ENCODE data around the gene ALG12. TPM values are rescaled to one million over a fixed set of nuclear protein-coding genes. Genes with fewer than 3 reads are reported as not detected.

ALG12 gene
- total RNA-seq, 4 donors from 2014 or later: 12.8 to 16.6 (median 13.0) TPM

DNA sequence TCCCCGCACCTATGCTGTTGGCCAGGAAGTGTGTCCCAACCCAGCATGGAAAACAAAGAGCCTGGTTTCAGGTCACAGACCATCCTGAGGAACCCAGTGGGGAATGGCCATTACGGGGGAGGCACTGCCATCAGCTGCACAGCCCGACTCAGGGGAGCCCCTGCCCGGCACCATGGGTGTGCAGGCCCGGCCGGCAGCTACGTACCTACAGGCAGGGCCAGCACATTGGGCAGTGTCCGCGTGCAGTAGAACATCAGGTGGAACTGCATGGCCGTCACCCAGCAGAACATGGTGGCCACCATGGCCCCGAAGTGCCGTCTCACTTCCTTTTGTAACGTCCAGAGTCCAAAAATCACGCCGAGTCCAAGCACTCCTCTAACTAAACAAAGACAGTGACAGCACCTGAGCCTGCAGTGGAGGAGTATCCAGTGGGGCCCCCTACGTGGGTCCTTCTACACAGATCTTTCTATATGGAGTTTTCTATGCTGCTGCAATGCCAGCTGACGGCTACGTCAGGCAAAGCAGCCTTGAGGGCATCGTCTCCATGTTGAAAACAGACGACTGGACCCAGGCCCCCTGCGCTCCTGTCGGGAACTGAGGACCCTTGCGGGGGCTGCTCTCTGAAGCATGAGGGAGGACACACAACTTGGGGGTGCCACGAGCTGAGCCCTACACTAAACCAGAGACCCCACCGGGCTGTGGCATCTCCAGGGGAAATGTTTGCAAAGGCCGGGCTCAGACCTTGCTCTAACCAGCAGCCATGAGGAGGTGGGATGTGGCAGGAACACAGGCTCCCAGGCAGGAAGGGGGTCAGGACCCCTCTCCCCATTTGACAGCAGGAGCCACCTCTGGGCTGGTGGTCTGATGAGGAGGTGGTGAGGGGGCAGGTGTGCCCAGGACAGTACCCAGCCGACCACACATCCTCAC, 7.7 kb downstream of the ALG12 start:
- intact Hi-C loops (cut with DNase I): no loop called here
- Histone ChIP-seq H3K9me3 (no peaks in the 10 kb centered on the region), H3K27ac (no peak overlapping the region), H3K4me1 (no peaks in the 10 kb centered on the region), H3K36me3 (peaks cover 10 to 95% (median 16%) of the 10 kb centered on the region in 3 donors), H3K27me3 (no peaks in the 10 kb centered on the region), H3K4me3 (no peak overlapping the region)
- WGBS, 2 donors: 93 to 96% methylated on average over 9 to 14 of the region's 27 CpGs
- no peak for TF ChIP-seq POLR2A (IDR thresholded peaks at IDR 0.05)
- TF ChIP-seq, protein P1, sequence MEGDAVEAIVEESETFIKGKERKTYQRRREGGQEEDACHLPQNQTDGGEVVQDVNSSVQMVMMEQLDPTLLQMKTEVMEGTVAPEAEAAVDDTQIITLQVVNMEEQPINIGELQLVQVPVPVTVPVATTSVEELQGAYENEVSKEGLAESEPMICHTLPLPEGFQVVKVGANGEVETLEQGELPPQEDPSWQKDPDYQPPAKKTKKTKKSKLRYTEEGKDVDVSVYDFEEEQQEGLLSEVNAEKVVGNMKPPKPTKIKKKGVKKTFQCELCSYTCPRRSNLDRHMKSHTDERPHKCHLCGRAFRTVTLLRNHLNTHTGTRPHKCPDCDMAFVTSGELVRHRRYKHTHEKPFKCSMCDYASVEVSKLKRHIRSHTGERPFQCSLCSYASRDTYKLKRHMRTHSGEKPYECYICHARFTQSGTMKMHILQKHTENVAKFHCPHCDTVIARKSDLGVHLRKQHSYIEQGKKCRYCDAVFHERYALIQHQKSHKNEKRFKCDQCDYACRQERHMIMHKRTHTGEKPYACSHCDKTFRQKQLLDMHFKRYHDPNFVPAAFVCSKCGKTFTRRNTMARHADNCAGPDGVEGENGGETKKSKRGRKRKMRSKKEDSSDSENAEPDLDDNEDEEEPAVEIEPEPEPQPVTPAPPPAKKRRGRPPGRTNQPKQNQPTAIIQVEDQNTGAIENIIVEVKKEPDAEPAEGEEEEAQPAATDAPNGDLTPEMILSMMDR (IDR thresholded peaks at IDR 0.05): no peak
- DNase-seq: no peak

GRCh38 chr22:49909476-49910205, 8.6 kb downstream of the ALG12 start:
- 94% methylated on average over 7 to 14 of the region's 23 CpGs for WGBS, 2 donors
- H3K36me3 ChIP-seq: peaks cover 10 to 98% (median 16%) of the 10 kb centered on the region in 3 donors

GRCh38 chr22:49907807-49908206, 10.4 kb downstream of the ALG12 start:
- TF ChIP-seq, protein P1 (IDR thresholded peaks at IDR 0.05): no peak
- no peak for TF ChIP-seq POLR2A (IDR thresholded peaks at IDR 0.05)

More at GRCh38 chr22:49909476-49910205, 8.6 kb downstream of the ALG12 start:
- no peaks in the 10 kb centered on the region for H3K27me3 ChIP-seq
- H3K4me3 ChIP-seq: no peak overlapping the region
- H3K27ac ChIP-seq: no peak overlapping the region
- no peak for DNase-seq
- intact Hi-C loops (cut with DNase I): no loop called here
- no peaks in the 10 kb centered on the region for H3K9me3 ChIP-seq
- TF ChIP-seq POLR2A (IDR thresholded peaks at IDR 0.05): no peak
- TF ChIP-seq, protein P1 (IDR thresholded peaks at IDR 0.05): no peak
- H3K4me1 ChIP-seq: no peaks in the 10 kb centered on the region

GRCh38 chr22:49906799-49907290, 11.4 kb downstream of the ALG12 start:
- Histone ChIP-seq H3K27ac (no peak overlapping the region), H3K36me3 (peaks cover 15 to 98% (median 21%) of the 10 kb centered on the region in 3 donors), H3K27me3 (no peaks in the 10 kb centered on the region), H3K9me3 (no peaks in the 10 kb centered on the region), H3K4me3 (no peak overlapping the region), H3K4me1 (no peaks in the 10 kb centered on the region)
- intact Hi-C loops (cut with DNase I): no loop called here
- DNase-seq: no peak
- 89 to 92% methylated on average over 8 of the region's 14 CpGs for WGBS, 2 donors
- TF ChIP-seq, protein P1 (IDR thresholded peaks at IDR 0.05): no peak
- no peak for TF ChIP-seq POLR2A (IDR thresholded peaks at IDR 0.05)

More at GRCh38 chr22:49907807-49908206, 10.4 kb downstream of the ALG12 start:
- Histone ChIP-seq H3K36me3 (peaks cover 16 to 98% (median 21%) of the 10 kb centered on the region in 3 donors), H3K9me3 (no peaks in the 10 kb centered on the region), H3K4me1 (no peaks in the 10 kb centered on the region), H3K4me3 (no peak overlapping the region), H3K27me3 (no peaks in the 10 kb centered on the region), H3K27ac (no peak overlapping the region)
- intact Hi-C loops (cut with DNase I): no loop called here
- 84 to 97% methylated on average over 5 to 10 of the region's 19 CpGs for WGBS, 2 donors
- no peak for DNase-seq

Measured in esophagus squamous epithelium (tissue), 5 donors.